ENCODE data around the gene NDUFS6.

GRCh38 chr5:1756481-1756880, 44.7 kb upstream of the NDUFS6 start:
- TF ChIP-seq CTCF (IDR thresholded peaks at IDR 0.05) (no peak), POLR2A (IDR thresholded peaks at IDR 0.05) (no peak)

All from heart left ventricle (tissue), 13 donors.